OCI-M2 (cell line): Measurements from ENCODE around the gene SPINDOC.
"Not testable (repeated sequence)": the region's sequence is repeated elsewhere in the genome, so short reads cannot be mapped to it uniquely, and the experiment has no call there.

Source experiments
- DNase-seq: peaks from one replicate; lab custom pipeline; 2025; ENCODE audit not compliant: unreplicated experiment; lab: John Stamatoyannopoulos, UW

SPINDOC gene, protein sequence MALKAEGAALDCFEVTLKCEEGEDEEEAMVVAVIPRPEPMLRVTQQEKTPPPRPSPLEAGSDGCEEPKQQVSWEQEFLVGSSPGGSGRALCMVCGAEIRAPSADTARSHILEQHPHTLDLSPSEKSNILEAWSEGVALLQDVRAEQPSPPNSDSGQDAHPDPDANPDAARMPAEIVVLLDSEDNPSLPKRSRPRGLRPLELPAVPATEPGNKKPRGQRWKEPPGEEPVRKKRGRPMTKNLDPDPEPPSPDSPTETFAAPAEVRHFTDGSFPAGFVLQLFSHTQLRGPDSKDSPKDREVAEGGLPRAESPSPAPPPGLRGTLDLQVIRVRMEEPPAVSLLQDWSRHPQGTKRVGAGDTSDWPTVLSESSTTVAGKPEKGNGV

DNA sequence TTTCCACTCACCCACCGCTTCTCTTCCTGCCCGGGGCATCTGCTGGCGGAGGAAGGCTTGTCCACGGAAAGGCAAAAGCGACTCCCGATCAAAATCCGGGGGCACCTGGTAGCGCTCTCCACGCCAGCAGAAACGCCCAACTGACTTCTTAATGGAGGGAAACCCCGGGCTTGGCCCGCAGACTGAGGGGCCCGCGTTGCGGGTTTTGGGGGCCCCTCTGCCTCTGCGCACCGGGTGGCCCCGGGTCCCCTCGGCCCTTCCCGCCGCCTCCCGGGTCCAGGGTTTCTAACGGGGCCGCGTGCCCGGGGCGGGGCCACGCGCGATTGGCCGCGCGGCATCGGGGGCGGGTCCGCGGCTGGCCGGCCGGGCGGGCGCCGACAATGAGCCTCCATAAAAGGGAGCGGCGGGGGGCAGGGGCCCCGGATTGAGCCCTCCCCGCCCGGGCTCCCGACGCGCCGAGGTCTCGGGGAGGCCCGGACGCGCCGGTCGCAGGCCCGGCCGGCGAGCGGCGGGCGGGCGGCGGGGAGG is at the start of gene SPINDOC:
TSS of gene SPINDOC (plus strand) at position 422 of the 528 bp plus-strand sequence. CDS start 231 bp downstream, outside the sequence.
- DNase-seq, result no peak

DNA sequence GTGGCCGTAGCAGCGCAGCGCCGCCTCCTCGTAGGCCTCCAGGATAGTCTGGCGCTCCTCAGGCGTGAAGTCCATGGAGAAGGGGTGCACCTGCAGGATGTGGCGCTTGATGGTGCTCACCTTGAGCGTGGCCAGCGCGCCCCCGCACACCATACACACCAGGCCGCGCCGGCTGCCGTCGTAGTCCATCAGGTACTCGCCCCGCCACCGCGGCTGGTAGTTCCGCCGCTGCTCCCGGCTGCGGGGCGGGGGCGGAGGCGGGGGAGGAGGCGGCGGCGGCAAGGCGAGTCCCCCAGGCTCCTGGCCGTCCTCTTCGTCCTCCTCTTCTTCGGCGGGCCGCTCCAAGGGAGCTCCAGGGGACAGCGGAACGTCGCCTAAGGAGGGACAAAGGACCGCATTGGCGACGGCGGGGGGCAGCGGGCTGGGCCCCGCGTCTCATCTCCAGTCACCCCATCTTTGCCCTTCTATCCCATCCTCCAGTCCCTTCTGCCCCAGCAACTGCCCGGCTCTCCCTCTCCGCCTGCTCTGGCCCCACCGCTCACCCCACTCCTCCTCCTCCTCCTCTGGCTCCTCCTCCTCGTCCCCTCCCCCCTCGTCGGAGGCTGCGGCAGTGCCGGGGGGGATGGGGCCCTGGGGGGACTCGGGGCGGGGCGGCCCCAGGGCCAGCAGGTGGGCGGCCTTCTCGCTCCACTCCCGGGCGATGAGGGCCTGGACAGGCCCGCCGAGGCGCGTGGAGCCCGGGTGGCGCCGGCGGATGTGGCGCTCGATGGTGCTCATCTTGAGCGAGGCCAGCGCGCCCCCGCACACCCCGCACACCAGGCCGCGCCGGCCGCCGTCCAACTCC is 49.5 kb upstream of the SPINDOC start:
- DNase-seq, result no peak

- no peak for DNase-seq
These were observed 48.9 kb upstream of the SPINDOC start for GRCh38 chr11:63764340-63764678.

- DNase-seq, result no peak
These were observed 48.3 kb upstream of the SPINDOC start for GRCh38 chr11:63764679-63765647.

GRCh38 chr11:63765688-63766241 is 47.5 kb upstream of the SPINDOC start:
- no peak for DNase-seq

DNA sequence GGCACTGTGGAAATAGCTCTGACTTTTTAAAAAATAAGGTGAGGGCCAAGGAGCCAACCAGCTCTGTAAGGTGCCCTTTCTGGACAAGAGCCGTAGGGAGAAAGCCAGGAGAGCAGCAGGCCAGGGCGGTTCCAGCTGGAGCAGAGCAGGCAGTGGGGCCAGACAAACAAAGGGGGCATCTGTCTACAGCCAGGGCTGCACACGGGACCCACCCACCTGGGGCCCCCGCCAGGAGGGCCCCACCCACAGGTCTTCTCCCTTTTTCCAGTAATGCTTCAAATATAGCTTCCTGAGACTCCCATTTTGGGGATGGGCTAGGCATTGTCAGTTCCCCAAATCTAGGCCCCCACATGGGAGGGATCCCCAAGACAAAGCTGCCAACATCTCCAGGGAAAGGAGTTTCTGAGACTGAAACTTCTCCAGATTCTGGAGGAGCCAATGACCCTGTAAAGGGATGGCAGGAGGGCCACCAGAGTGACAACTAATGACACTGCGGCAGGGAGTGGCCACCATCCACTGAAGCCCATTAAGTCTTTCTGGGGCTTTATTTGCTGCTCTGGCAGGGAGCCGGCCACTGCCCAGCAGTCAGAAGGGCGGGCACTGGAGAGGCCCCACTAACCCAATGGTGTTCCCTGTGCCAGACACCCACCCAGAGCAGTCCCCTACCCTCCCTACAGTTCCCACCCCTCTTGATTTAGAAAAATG is 46.6 kb upstream of the SPINDOC start:
- DNase-seq, result no peak

- DNase-seq, result no peak
These were observed 46.0 kb upstream of the SPINDOC start for GRCh38 chr11:63767267-63767564.

GRCh38 chr11:63767565-63768236 is 45.6 kb upstream of the SPINDOC start:
- no peak for DNase-seq

DNA sequence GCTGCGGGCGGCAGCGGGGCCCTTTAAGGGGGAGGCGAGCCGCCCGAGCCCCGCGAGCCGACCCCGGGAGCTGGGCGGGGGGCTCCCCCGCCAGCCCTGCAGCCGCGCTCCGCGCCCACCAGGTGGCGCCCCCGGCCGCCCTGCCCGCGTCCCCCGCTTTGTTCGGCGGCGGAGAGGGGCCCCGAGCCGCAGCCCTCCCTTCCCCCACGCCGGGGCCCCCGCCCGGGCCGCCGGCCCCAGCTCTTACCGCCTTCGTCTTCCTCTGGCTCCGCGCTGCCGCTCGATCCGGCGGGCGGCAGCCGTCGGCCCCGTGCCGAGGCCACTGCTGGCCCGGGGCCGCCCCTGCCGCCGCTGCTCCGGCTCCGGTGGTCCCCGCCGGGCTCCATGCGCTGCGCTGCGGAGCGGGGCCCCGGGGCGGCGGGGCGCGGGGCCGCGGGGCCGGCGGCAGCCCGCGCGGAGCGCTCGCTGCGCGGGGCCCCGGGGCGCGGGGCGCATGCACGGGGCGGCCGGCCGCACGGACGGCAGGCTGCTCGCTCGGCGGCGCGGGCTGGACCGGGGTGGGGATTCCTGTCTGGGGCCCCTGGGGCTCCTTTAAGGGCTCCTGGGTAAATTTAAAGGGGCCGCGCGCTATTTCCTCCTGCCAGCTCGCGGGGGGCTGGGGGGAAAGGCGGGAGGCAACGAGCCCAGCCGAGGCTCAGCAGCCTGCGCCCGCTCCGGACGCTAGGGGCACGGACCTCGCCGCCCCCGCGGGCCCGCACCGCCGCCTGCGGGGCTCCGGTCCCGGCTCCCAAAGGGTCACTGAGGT is 44.8 kb upstream of the SPINDOC start, which contains the start of gene ZFTA:
TSS of gene ZFTA (minus strand) at position 539 of the 805 bp plus-strand sequence. CDS start at position 386, 153 bp downstream.
- no peak for DNase-seq

- no peak for DNase-seq
These were observed 44.1 kb upstream of the SPINDOC start for GRCh38 chr11:63769042-63769713.

DNA sequence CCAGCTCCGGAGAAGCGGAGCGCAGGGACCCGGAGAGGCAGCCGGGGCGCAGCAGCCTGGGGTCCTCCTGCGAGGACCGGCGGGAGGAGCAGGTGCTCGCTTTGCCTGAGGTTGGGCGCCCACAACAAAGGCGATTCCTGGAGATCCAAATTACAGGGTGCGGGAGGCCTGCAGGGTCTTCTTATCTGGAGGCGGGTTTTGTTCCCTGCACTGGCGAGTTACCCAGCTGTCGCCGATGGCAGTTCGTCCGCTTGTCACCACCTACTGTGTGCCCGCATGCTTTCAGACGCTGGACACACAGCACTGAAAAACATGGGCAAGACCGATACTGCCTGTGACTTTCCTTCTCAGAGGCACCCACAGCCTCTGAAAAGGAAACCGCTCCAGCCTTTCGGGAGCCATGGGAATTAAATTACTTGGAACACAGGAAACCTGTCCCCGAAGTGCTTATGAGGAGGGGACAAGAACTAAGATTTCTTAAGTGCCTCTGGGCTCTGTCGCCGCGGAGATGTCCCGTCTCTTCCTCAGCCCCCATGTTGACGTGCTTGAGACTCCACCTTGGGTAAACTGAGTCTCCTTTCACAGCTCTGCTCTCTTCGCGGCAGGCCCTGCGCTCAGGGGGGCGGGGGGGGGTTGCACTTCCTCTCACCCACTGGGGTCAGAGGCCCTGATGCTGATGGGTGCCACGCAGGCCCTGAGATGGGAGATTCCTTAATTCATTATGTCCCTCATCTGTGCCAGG is 43.4 kb upstream of the SPINDOC start:
- no peak for DNase-seq

GRCh38 chr11:63770763-63771162 is 42.5 kb upstream of the SPINDOC start:
- no peak for DNase-seq

DNA sequence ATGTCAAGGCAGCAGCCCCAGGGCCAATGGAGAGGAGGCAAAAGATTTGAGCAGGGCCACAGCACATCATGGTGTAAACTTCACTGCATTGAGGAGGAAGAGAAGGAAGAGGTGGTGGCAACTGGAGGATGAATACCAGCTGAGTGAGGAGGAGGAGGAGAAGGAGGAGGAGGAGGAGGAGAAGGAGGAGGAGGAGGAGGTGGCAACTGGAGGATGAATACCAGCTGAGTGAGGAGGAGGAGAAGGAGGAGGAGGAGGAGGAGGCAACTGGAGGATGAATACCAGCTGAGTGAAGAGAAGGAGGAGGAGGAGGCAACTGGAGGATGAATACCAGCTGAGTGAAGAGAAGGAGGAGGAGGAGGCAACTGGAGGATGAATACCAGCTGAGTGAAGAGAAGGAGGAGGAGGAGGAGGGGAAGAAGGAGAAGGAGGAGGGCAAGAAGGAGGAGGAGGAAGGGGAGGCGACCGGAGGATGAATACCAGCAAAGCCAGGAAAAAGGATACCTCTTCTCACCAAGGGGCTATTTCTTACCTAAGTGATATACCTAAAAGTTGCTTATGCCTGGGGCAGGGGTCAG is 41.4 kb upstream of the SPINDOC start:
- not testable (repeated sequence) for DNase-seq

GRCh38 chr11:63775191-63775590 is 38.1 kb upstream of the SPINDOC start:
- DNase-seq, result no peak

DNA sequence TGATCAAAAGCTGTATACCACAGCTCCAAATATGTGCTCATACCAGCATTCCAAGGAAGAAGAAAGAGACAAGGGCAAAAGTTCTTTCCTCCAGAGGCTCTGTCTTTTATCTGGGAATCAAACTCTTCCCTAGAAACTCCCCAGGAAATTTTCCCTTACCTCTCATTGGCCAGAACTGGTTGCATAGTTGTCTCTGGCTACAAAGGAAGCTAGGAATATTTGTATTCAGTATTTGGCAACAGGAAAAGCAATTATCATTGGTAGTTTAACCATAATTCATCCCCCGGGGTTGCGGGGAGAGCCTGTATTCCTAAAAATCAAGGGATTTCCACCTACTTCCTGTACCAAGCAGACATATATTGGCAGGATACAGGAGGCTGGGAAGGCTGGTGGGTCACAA is 34.2 kb upstream of the SPINDOC start:
- no peak for DNase-seq

GRCh38 chr11:63782749-63783148 is 30.5 kb upstream of the SPINDOC start:
- DNase-seq, result no peak
